DOHH2 (cell line): ENCODE measurements around the gene ATP10B.

ENCODE experiments used
- H3F3A ChIP-seq: fragments of 200-600 bp; sonication (generic), shearing (Covaris generic); 2 replicates; pipeline ENCODE4 v1.6.0; 2016; ENCODE audit warnings: antibody characterized with exemption, mild to moderate bottlenecking; ENCODE audit not compliant: control insufficient read depth, insufficient read depth
- H3K27ac ChIP-seq: fragments of 200-600 bp; sonication (generic); 2 replicates; pipeline ENCODE4 v1.5.1; 2014; ENCODE audit warnings: low read depth, mild to moderate bottlenecking, low read length, moderate library complexity
- H3K27me3 ChIP-seq: fragments of 200-600 bp; sonication (generic); 2 replicates; pipeline ENCODE4 v1.6.1; 2014; ENCODE audit warnings: mild to moderate bottlenecking, low read length, mixed read lengths; ENCODE audit not compliant: control insufficient read depth
- H3K36me3 ChIP-seq: fragments of 200-600 bp; sonication (generic); 2 replicates; pipeline ENCODE4 v1.6.1; 2014; ENCODE audit warnings: mild to moderate bottlenecking, low read length, moderate library complexity, mixed read lengths; ENCODE audit not compliant: control insufficient read depth
- H3K4me1 ChIP-seq: fragments of 200-600 bp; sonication (generic); 2 replicates; pipeline ENCODE4 v1.6.1; 2014; ENCODE audit warnings: mild to moderate bottlenecking, low read length, mixed read lengths; ENCODE audit not compliant: control insufficient read depth
- H3K4me2 ChIP-seq: fragments of 200-600 bp; sonication (generic); 2 replicates; pipeline ENCODE4 v1.6.0; 2014; ENCODE audit warnings: mild to moderate bottlenecking, low read length, moderate library complexity
- H3K4me3 ChIP-seq: fragments of 200-600 bp; sonication (generic); 2 replicates; pipeline ENCODE4 v1.5.1; 2014; ENCODE audit warnings: mild to moderate bottlenecking, low read length, mixed read lengths
- H3K79me2 ChIP-seq: fragments of 200-600 bp; sonication (generic); 2 replicates; pipeline ENCODE4 v1.6.1; 2014; ENCODE audit warnings: mild to moderate bottlenecking, low read length, mixed read lengths; ENCODE audit not compliant: control insufficient read depth
- H3K9me2 ChIP-seq: fragments of 200-600 bp; sonication (generic); replicated peaks from 2 replicates; pipeline ENCODE4 v1.6.1; 2014; ENCODE audit warnings: mild to moderate bottlenecking, low read length, mixed read lengths; ENCODE audit not compliant: control insufficient read depth
- H3K9me3 ChIP-seq: fragments of 200-600 bp; sonication (generic); 2 replicates; pipeline ENCODE4 v1.6.1; 2014; ENCODE audit warnings: antibody characterized with exemption, low read length, mixed read lengths; ENCODE audit not compliant: control insufficient read depth, insufficient read depth
- H4K20me1 ChIP-seq: fragments of 200-600 bp; sonication (generic); 2 replicates; pipeline ENCODE4 v1.6.0; 2014; ENCODE audit warnings: low read depth, mild to moderate bottlenecking, antibody characterized with exemption, low read length, moderate library complexity; ENCODE audit not compliant: control insufficient read depth, insufficient read depth
- EZH2phosphoT487 ChIP-seq: fragments of 200-600 bp; sonication (generic); IDR thresholded peaks from 2 replicates; pipeline ENCODE4 v1.6.1; 2017; ENCODE audit warnings: borderline replicate concordance, mild to moderate bottlenecking, antibody characterized with exemption, low read length, moderate library complexity, mixed read lengths
- TF ChIP-seq, protein P1 (sequence below): fragments of 200-600 bp; sonication (generic); IDR thresholded peaks from one replicate; pipeline ENCODE4 v1.5.1; 2014; ENCODE audit warnings: antibody characterized with exemption, mild to moderate bottlenecking, low read depth, low read length; ENCODE audit not compliant: poor library complexity, severe bottlenecking

The ATP10B gene

DNA sequence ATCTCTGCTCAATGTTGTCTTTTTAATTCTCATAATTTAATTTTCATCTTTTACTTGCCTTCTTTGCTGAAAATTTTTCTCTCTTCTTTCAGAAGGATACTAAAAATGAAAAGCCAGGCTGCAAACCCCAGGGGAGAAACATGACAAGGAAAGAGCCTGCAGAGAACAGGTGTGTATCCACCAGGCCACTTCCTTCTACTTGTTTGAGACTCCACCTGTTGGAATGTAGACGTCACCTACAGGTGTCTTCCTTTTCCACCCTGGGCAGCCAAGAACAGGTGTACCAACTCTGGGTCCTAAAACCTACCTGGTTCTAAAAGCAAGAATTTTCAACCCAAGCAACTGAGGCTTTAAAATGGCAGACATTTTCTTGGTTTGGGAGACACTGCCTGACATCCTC, 166.8 kb downstream of the ATP10B start:
- no peaks in the 10 kb centered on the region for H3F3A ChIP-seq
- H3K36me3 ChIP-seq = no peaks in the 10 kb centered on the region
- no peaks in the 10 kb centered on the region for H3K9me2 ChIP-seq
- no peak overlapping the region for H3K27ac ChIP-seq
- no peak overlapping the region for H3K4me3 ChIP-seq
- H3K27me3 ChIP-seq = peaks cover 3% of the 10 kb centered on the region; the same call in 1 of the 2 replicates
- no peaks in the 10 kb centered on the region for H3K9me3 ChIP-seq
- no peak overlapping the region for H3K4me2 ChIP-seq
- TF ChIP-seq EZH2phosphoT487 = no peak
- TF ChIP-seq, protein P1, sequence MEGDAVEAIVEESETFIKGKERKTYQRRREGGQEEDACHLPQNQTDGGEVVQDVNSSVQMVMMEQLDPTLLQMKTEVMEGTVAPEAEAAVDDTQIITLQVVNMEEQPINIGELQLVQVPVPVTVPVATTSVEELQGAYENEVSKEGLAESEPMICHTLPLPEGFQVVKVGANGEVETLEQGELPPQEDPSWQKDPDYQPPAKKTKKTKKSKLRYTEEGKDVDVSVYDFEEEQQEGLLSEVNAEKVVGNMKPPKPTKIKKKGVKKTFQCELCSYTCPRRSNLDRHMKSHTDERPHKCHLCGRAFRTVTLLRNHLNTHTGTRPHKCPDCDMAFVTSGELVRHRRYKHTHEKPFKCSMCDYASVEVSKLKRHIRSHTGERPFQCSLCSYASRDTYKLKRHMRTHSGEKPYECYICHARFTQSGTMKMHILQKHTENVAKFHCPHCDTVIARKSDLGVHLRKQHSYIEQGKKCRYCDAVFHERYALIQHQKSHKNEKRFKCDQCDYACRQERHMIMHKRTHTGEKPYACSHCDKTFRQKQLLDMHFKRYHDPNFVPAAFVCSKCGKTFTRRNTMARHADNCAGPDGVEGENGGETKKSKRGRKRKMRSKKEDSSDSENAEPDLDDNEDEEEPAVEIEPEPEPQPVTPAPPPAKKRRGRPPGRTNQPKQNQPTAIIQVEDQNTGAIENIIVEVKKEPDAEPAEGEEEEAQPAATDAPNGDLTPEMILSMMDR = no peak
- no peaks in the 10 kb centered on the region for H3K4me1 ChIP-seq
- H3K79me2 ChIP-seq = no peaks in the 10 kb centered on the region
- H4K20me1 ChIP-seq = no peaks in the 10 kb centered on the region

DNA sequence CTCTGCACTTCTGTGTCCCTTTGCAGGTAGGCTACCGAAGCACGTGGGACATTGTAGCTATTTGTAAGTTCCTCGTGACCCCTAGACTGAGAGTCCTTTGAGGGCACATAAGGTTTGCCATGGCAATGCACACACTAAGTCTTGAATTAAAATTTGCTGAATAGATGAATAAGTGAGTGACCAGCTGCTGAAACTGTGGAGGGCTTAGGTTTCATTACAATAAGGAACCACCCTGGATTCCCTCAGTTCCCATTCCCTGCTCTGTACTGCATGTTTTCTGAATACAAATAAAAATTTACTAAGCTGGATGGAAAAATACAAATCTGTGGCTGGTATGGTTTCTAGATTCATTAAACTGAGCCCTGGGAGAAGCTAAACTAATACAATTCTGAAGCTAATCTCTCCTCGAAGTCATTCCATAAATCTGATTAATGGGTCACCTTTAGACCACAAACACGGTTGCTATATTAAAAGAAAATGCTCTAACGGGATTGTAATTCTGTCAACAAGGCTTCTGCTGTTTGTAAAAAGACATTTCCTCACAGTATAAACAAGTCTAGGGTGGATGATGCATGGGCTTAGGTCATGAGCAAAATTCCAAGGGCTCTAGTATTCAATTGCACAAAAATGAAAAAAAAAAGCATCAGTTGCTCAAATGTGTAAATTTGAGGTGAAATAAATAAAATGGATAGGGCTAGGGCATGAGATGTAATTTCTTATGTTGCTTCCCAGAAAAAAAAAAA, 172.3 kb downstream of the ATP10B start:
- no peak overlapping the region for H3K4me3 ChIP-seq
- TF ChIP-seq, protein P1 = no peak
- no peak for TF ChIP-seq EZH2phosphoT487
- H3K9me2 ChIP-seq = no peaks in the 10 kb centered on the region

DNA sequence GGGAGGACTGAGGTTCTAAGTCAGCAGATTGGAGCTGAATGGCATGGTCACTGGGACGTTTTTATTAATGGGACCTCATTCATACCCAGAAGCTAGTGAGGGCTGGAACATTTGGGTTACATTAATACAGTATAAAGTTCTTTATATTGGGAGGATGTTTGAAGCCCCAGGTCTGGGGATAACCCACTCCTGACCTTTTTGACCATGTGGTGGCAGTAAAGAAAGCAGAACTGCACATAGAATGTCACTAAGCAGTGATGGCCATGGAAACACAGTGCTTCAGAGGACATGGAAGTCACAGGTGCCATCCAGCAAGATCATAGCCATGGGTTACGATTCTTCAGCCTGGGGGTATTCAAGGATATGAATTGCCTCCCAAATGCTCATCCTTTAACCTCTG, 176.0 kb downstream of the ATP10B start:
- H3K79me2 ChIP-seq = no peaks in the 10 kb centered on the region
- no peak overlapping the region for H3K27ac ChIP-seq
- no peak for TF ChIP-seq EZH2phosphoT487
- TF ChIP-seq, protein P1 = peak; percentile 17
- H3K9me3 ChIP-seq = no peaks in the 10 kb centered on the region
- no peak overlapping the region for H3K4me2 ChIP-seq
- no peaks in the 10 kb centered on the region for H3F3A ChIP-seq
- H3K4me1 ChIP-seq = no peaks in the 10 kb centered on the region
- H3K9me2 ChIP-seq = no peaks in the 10 kb centered on the region
- no peaks in the 10 kb centered on the region for H4K20me1 ChIP-seq
- no peak overlapping the region for H3K4me3 ChIP-seq
- H3K36me3 ChIP-seq = no peaks in the 10 kb centered on the region
- peaks cover 2% of the 10 kb centered on the region for H3K27me3 ChIP-seq

More for the DNA sequence above, 172.3 kb downstream of the ATP10B start:
- Histone ChIP-seq H3K9me3 (no peaks in the 10 kb centered on the region), H3K79me2 (no peaks in the 10 kb centered on the region), H4K20me1 (no peaks in the 10 kb centered on the region), H3F3A (no peaks in the 10 kb centered on the region), H3K4me2 (no peak overlapping the region), H3K27ac (no peak overlapping the region), H3K27me3 (peaks cover 3% of the 10 kb centered on the region), H3K36me3 (no peaks in the 10 kb centered on the region), H3K4me1 (no peaks in the 10 kb centered on the region)
